ENCODE data around the gene FYB2.

FYB2 gene

GRCh38 chr1:56834137-56834900 is 15.1 kb upstream of the FYB2 start:
- Histone ChIP-seq H3K9me3 (ENCODE audit: control insufficient read depth in 2 of 2, low read length in 2 of 2) (peaks cover 0 to under 1% of the 10 kb centered on the region in 2 donors), H3K27me3 (ENCODE audit: control insufficient read depth in 1 of 2, insufficient read depth in 2 of 2, low read length in 2 of 2) (no peaks in the 10 kb centered on the region), H3K4me1 (ENCODE audit: control insufficient read depth, insufficient read depth, low read length) (peaks cover 4% of the 10 kb centered on the region), H3K9ac (ENCODE audit: low read length in 2 of 2) (no peak overlapping the region), H3K4me3 (ENCODE audit: low read length in 2 of 2) (no peak overlapping the region), H3K36me3 (ENCODE audit: control insufficient read depth in 2 of 2, insufficient read depth in 2 of 2, low read length in 2 of 2) (no peaks in the 10 kb centered on the region), H3K27ac (ENCODE audit: low read length) (no peak overlapping the region)

GRCh38 chr1:56833088-56833487 is 13.9 kb upstream of the FYB2 start:
- H3K9ac ChIP-seq (ENCODE audit: low read length in 2 of 2) = no peak overlapping the region
- no peaks in the 10 kb centered on the region for H3K27me3 ChIP-seq (ENCODE audit: control insufficient read depth in 1 of 2, insufficient read depth in 2 of 2, low read length in 2 of 2)
- peaks cover 4% of the 10 kb centered on the region for H3K4me1 ChIP-seq (ENCODE audit: control insufficient read depth, insufficient read depth, low read length)
- no peak overlapping the region for H3K4me3 ChIP-seq (ENCODE audit: low read length in 2 of 2)
- no peaks in the 10 kb centered on the region for H3K9me3 ChIP-seq (ENCODE audit: control insufficient read depth in 2 of 2, low read length in 2 of 2)
- H3K36me3 ChIP-seq (ENCODE audit: control insufficient read depth in 2 of 2, insufficient read depth in 2 of 2, low read length in 2 of 2) = no peaks in the 10 kb centered on the region
- H3K27ac ChIP-seq (ENCODE audit: low read length) = no peak overlapping the region

GRCh38 chr1:56831871-56832693 is 12.9 kb upstream of the FYB2 start:
- Histone ChIP-seq H3K27me3 (ENCODE audit: control insufficient read depth in 1 of 2, insufficient read depth in 2 of 2, low read length in 2 of 2) (peaks cover 0 to 3% of the 10 kb centered on the region in 2 donors), H3K4me1 (ENCODE audit: control insufficient read depth, insufficient read depth, low read length) (peaks cover 4% of the 10 kb centered on the region), H3K9me3 (ENCODE audit: control insufficient read depth in 2 of 2, low read length in 2 of 2) (no peaks in the 10 kb centered on the region), H3K9ac (ENCODE audit: low read length in 2 of 2) (no peak overlapping the region), H3K4me3 (ENCODE audit: low read length in 2 of 2) (peak overlapping the region; percentile 17 to 27), H3K27ac (ENCODE audit: low read length) (no peak overlapping the region), H3K36me3 (ENCODE audit: control insufficient read depth in 2 of 2, insufficient read depth in 2 of 2, low read length in 2 of 2) (no peaks in the 10 kb centered on the region)

GRCh38 chr1:56830052-56830451 is 10.8 kb upstream of the FYB2 start:
- no peak overlapping the region for H3K4me3 ChIP-seq (ENCODE audit: low read length in 2 of 2)
- peaks cover 4% of the 10 kb centered on the region for H3K4me1 ChIP-seq (ENCODE audit: control insufficient read depth, insufficient read depth, low read length)
- H3K36me3 ChIP-seq (ENCODE audit: control insufficient read depth in 2 of 2, insufficient read depth in 2 of 2, low read length in 2 of 2) = no peaks in the 10 kb centered on the region
- H3K27ac ChIP-seq (ENCODE audit: low read length) = no peak overlapping the region
- no peaks in the 10 kb centered on the region for H3K9me3 ChIP-seq (ENCODE audit: control insufficient read depth in 2 of 2, low read length in 2 of 2)
- peaks cover 0 to 3% of the 10 kb centered on the region in 2 donors for H3K27me3 ChIP-seq (ENCODE audit: control insufficient read depth in 1 of 2, insufficient read depth in 2 of 2, low read length in 2 of 2)
- no peak overlapping the region for H3K9ac ChIP-seq (ENCODE audit: low read length in 2 of 2)

- Histone ChIP-seq H3K4me3 (ENCODE audit: low read length in 2 of 2) (no peak overlapping the region), H3K4me1 (ENCODE audit: control insufficient read depth, insufficient read depth, low read length) (peaks cover 4% of the 10 kb centered on the region)
Observed at GRCh38 chr1:56827711-56828110, 8.5 kb upstream of the FYB2 start.

GRCh38 chr1:56825436-56825835 is 6.2 kb upstream of the FYB2 start:
- peaks cover 0 to 5% of the 10 kb centered on the region in 2 donors for H3K27me3 ChIP-seq (ENCODE audit: control insufficient read depth in 1 of 2, insufficient read depth in 2 of 2, low read length in 2 of 2)
- H3K4me1 ChIP-seq (ENCODE audit: control insufficient read depth, insufficient read depth, low read length) = peaks cover 8% of the 10 kb centered on the region

More at GRCh38 chr1:56827711-56828110, 8.5 kb upstream of the FYB2 start:
- H3K9ac ChIP-seq (ENCODE audit: low read length in 2 of 2) = no peak overlapping the region
- H3K27ac ChIP-seq (ENCODE audit: low read length) = no peak overlapping the region
- H3K9me3 ChIP-seq (ENCODE audit: control insufficient read depth in 2 of 2, low read length in 2 of 2) = no peaks in the 10 kb centered on the region
- H3K27me3 ChIP-seq (ENCODE audit: control insufficient read depth in 1 of 2, insufficient read depth in 2 of 2, low read length in 2 of 2) = peaks cover 0 to 3% of the 10 kb centered on the region in 2 donors
- H3K36me3 ChIP-seq (ENCODE audit: control insufficient read depth in 2 of 2, insufficient read depth in 2 of 2, low read length in 2 of 2) = no peaks in the 10 kb centered on the region

GRCh38 chr1:56824938-56825337 is 5.7 kb upstream of the FYB2 start:
- Histone ChIP-seq H3K9me3 (ENCODE audit: control insufficient read depth in 2 of 2, low read length in 2 of 2) (no peaks in the 10 kb centered on the region), H3K36me3 (ENCODE audit: control insufficient read depth in 2 of 2, insufficient read depth in 2 of 2, low read length in 2 of 2) (no peaks in the 10 kb centered on the region), H3K4me3 (ENCODE audit: low read length in 2 of 2) (no peak overlapping the region), H3K27ac (ENCODE audit: low read length) (no peak overlapping the region), H3K27me3 (ENCODE audit: control insufficient read depth in 1 of 2, insufficient read depth in 2 of 2, low read length in 2 of 2) (peaks cover 0 to 5% of the 10 kb centered on the region in 2 donors), H3K4me1 (ENCODE audit: control insufficient read depth, insufficient read depth, low read length) (peaks cover 8% of the 10 kb centered on the region), H3K9ac (ENCODE audit: low read length in 2 of 2) (no peak overlapping the region)

More at GRCh38 chr1:56825436-56825835, 6.2 kb upstream of the FYB2 start:
- no peaks in the 10 kb centered on the region for H3K9me3 ChIP-seq (ENCODE audit: control insufficient read depth in 2 of 2, low read length in 2 of 2)
- H3K36me3 ChIP-seq (ENCODE audit: control insufficient read depth in 2 of 2, insufficient read depth in 2 of 2, low read length in 2 of 2) = no peaks in the 10 kb centered on the region
- H3K27ac ChIP-seq (ENCODE audit: low read length) = no peak overlapping the region
- H3K4me3 ChIP-seq (ENCODE audit: low read length in 2 of 2) = no peak overlapping the region
- no peak overlapping the region for H3K9ac ChIP-seq (ENCODE audit: low read length in 2 of 2)

GRCh38 chr1:56824271-56824670 is 5.1 kb upstream of the FYB2 start:
- H3K27me3 ChIP-seq (ENCODE audit: control insufficient read depth in 1 of 2, insufficient read depth in 2 of 2, low read length in 2 of 2) = peaks cover 0 to 5% of the 10 kb centered on the region in 2 donors
- H3K4me1 ChIP-seq (ENCODE audit: control insufficient read depth, insufficient read depth, low read length) = peaks cover 8% of the 10 kb centered on the region
- H3K4me3 ChIP-seq (ENCODE audit: low read length in 2 of 2) = no peak overlapping the region
- no peaks in the 10 kb centered on the region for H3K9me3 ChIP-seq (ENCODE audit: control insufficient read depth in 2 of 2, low read length in 2 of 2)
- no peaks in the 10 kb centered on the region for H3K36me3 ChIP-seq (ENCODE audit: control insufficient read depth in 2 of 2, insufficient read depth in 2 of 2, low read length in 2 of 2)
- H3K9ac ChIP-seq (ENCODE audit: low read length in 2 of 2) = no peak overlapping the region
- H3K27ac ChIP-seq (ENCODE audit: low read length) = no peak overlapping the region

GRCh38 chr1:56821462-56821797 is 2.2 kb upstream of the FYB2 start:
- Histone ChIP-seq H3K36me3 (ENCODE audit: control insufficient read depth in 2 of 2, insufficient read depth in 2 of 2, low read length in 2 of 2) (no peaks in the 10 kb centered on the region), H3K27me3 (ENCODE audit: control insufficient read depth in 1 of 2, insufficient read depth in 2 of 2, low read length in 2 of 2) (peaks cover 0 to 2% of the 10 kb centered on the region in 2 donors), H3K4me3 (ENCODE audit: low read length in 2 of 2) (no peak overlapping the region), H3K9ac (ENCODE audit: low read length in 2 of 2) (no peak overlapping the region), H3K9me3 (ENCODE audit: control insufficient read depth in 2 of 2, low read length in 2 of 2) (no peaks in the 10 kb centered on the region), H3K27ac (ENCODE audit: low read length) (no peak overlapping the region), H3K4me1 (ENCODE audit: control insufficient read depth, insufficient read depth, low read length) (peaks cover 8% of the 10 kb centered on the region)

- H3K36me3 ChIP-seq (ENCODE audit: control insufficient read depth in 2 of 2, insufficient read depth in 2 of 2, low read length in 2 of 2) = no peaks in the 10 kb centered on the region
- peaks cover 0 to 2% of the 10 kb centered on the region in 2 donors for H3K27me3 ChIP-seq (ENCODE audit: control insufficient read depth in 1 of 2, insufficient read depth in 2 of 2, low read length in 2 of 2)
- H3K4me1 ChIP-seq (ENCODE audit: control insufficient read depth, insufficient read depth, low read length) = peaks cover 8% of the 10 kb centered on the region
- no peak overlapping the region for H3K4me3 ChIP-seq (ENCODE audit: low read length in 2 of 2)
- no peaks in the 10 kb centered on the region for H3K9me3 ChIP-seq (ENCODE audit: control insufficient read depth in 2 of 2, low read length in 2 of 2)
- no peak overlapping the region for H3K9ac ChIP-seq (ENCODE audit: low read length in 2 of 2)
- no peak overlapping the region for H3K27ac ChIP-seq (ENCODE audit: low read length)
Observed at GRCh38 chr1:56820755-56821461, 1.7 kb upstream of the FYB2 start.
